Prostate gland (tissue), 2 donors: ENCODE data around the gene OLAH. TPM values are rescaled to one million over a fixed set of nuclear protein-coding genes. Genes with fewer than 3 reads are reported as not detected.
A peak's percentile ranks its signal among the peaks of the same experiment; 100 is the strongest.
"Not testable (repeated sequence)": the region's sequence is repeated elsewhere in the genome, so short reads cannot be mapped to it uniquely, and the experiment has no call there.

Experiments
- DNase-seq: peaks from one replicate; pipeline ENCODE4 v3.0.0-alpha.2; 2019; ENCODE audit warnings: low spot score
- H3K27ac ChIP-seq, 2 donors: fragments of 200-600 bp; sonication (generic); 2 replicates each; pipeline ENCODE4 v1.5.1; 2017 to 2019
- H3K27me3 ChIP-seq: fragments of 200-600 bp; sonication (generic); replicated peaks from 2 replicates; pipeline ENCODE4 v1.5.1; 2019; ENCODE audit not compliant: insufficient read depth
- H3K36me3 ChIP-seq, 2 donors: fragments of 200-600 bp; sonication (generic); 1 replicate in 1 of 2; 2 replicates in 1 of 2; pipeline versions ENCODE4 v1.5.1 to v1.8.1; 2017 to 2019
- H3K4me1 ChIP-seq: fragments of 200-600 bp; sonication (generic); replicated peaks from 2 replicates; pipeline ENCODE4 v1.5.1; 2019
- H3K4me3 ChIP-seq, 2 donors: fragments of 200-600 bp; sonication (generic); 2 replicates each; pipeline ENCODE4 v1.5.1; 2017 to 2019
- H3K9me3 ChIP-seq: fragments of 200-600 bp; sonication (generic); 2 replicates; pipeline ENCODE4 v1.5.1; 2017
- CTCF ChIP-seq, 4 experiments: fragments of 200-600 bp in 2 of 4; fragments of 450-650 bp in 2 of 4; sonication (generic) in 2 of 4; IDR thresholded peaks; 1 replicate in 3 of 4; 2 replicates in 1 of 4; pipeline ENCODE4 v1.5.1; 2016 to 2019; ENCODE audit warnings: antibody characterized with exemption in 4 of 4, mild to moderate bottlenecking in 2 of 4, moderate library complexity in 2 of 4
- POLR2A ChIP-seq: fragments of 450-650 bp; IDR thresholded peaks from one replicate; pipeline ENCODE4 v1.6.1; 2016; ENCODE audit warnings: antibody characterized with exemption, mild to moderate bottlenecking
- POLR2AphosphoS5 ChIP-seq: sonication (generic); formaldehyde crosslinking; IDR thresholded peaks from one replicate; pipeline ENCODE4 v1.6.1; 2017; ENCODE audit warnings: antibody characterized with exemption
- WGBS: methylation state at CpG from one replicate; pipeline ENCODE4 v1.1.5; 2018; 5-methylcytosine and 5-hydroxymethylcytosine counted together
- intact Hi-C: fragments of 100-400 bp; cut with DNase I; formaldehyde crosslinking; loops from one replicate; pipeline ENCODE4 v1.14.2; 2022
- total RNA-seq, 2 donors: library from RNA; depleted of rRNA; stranded (reverse); fragments of >200 nt; gene quantifications; one replicate each; pipeline ENCODE4 v1.1.0, GENCODE V29; 2016

Gene OLAH
- 1 to 10 TPM in 1 of 2 donors, not detected in 1; 5.3 TPM for total RNA-seq

- intact Hi-C loops = no loop called here
- Histone ChIP-seq H3K36me3 (no peaks in the 10 kb centered on the region), H3K4me3 (no peak within 1 kb of the TSS), H3K9me3 (no peaks in the 10 kb centered on the region), H3K27me3 (no peaks in the 10 kb centered on the region), H3K27ac (no peak within 1 kb of the TSS), H3K4me1 (no peaks in the 10 kb centered on the region)
- 100% methylated on average over 1 of the region's 1 CpG for WGBS
- TF ChIP-seq POLR2A = no peak
- no peak for TF ChIP-seq POLR2AphosphoS5
- no peak for TF ChIP-seq CTCF (IDR thresholded peaks at IDR 0.05)
- no peak for DNase-seq
Observed at GRCh38 chr10:15043674-15044073, at the start of gene OLAH. TSS of gene OLAH (plus strand) at chr10:15043943. CDS start at chr10:15047289, 3,346 bp downstream.

- intact Hi-C loops = no loop called here
- Histone ChIP-seq H3K27ac (no peak overlapping the region), H3K4me3 (no peak overlapping the region), H3K9me3 (no peaks in the 10 kb centered on the region), H3K36me3 (no peaks in the 10 kb centered on the region), H3K4me1 (no peaks in the 10 kb centered on the region), H3K27me3 (no peaks in the 10 kb centered on the region)
- 83% methylated on average over 50 of the region's 50 CpGs for WGBS
- TF ChIP-seq POLR2A (no peak), CTCF (IDR thresholded peaks at IDR 0.05) (no peak), POLR2AphosphoS5 (no peak)
- no peak for DNase-seq
Observed at GRCh38 chr10:14995964-14996565, 47.7 kb upstream of the OLAH start.

GRCh38 chr10:15013530-15013929 is 30.2 kb upstream of the OLAH start:
- 48% methylated on average over 5 of the region's 5 CpGs for WGBS
- intact Hi-C loops = not testable (repeated sequence)

GRCh38 chr10:15015451-15015850 is 28.3 kb upstream of the OLAH start:
- intact Hi-C loops = no loop called here

More at GRCh38 chr10:15013530-15013929, 30.2 kb upstream of the OLAH start:
- TF ChIP-seq POLR2AphosphoS5 = peak; percentile 81
- DNase-seq = peak; percentile 78
- not testable (repeated sequence) for H3K4me3 ChIP-seq, H3K4me1 ChIP-seq, H3K9me3 ChIP-seq, H3K36me3 ChIP-seq, H3K27me3 ChIP-seq
- peak overlapping the region in 1 of 2 donors; percentile 49 for H3K27ac ChIP-seq

GRCh38 chr10:15020966-15021365 is 22.8 kb upstream of the OLAH start:
- H3K4me1 ChIP-seq, H3K4me3 ChIP-seq, H3K9me3 ChIP-seq, H3K36me3 ChIP-seq, H3K27ac ChIP-seq, H3K27me3 ChIP-seq, intact Hi-C loops, DNase-seq: not testable (repeated sequence)
- 80% methylated on average over 5 of the region's 5 CpGs for WGBS

More at GRCh38 chr10:15015451-15015850, 28.3 kb upstream of the OLAH start:
- TF ChIP-seq CTCF (IDR thresholded peaks at IDR 0.05) = no peak
- TF ChIP-seq POLR2AphosphoS5 = no peak
- Histone ChIP-seq H3K27me3 (no peaks in the 10 kb centered on the region), H3K9me3 (no peaks in the 10 kb centered on the region), H3K36me3 (no peaks in the 10 kb centered on the region), H3K27ac (no peak overlapping the region), H3K4me3 (no peak overlapping the region), H3K4me1 (no peaks in the 10 kb centered on the region)
- 68% methylated on average over 7 of the region's 7 CpGs for WGBS
- no peak for DNase-seq

- intact Hi-C loops, H3K27ac ChIP-seq, H3K36me3 ChIP-seq, H3K4me3 ChIP-seq, H3K4me1 ChIP-seq, DNase-seq, H3K9me3 ChIP-seq, H3K27me3 ChIP-seq: not testable (repeated sequence)
- WGBS = 90% methylated on average over 6 of the region's 6 CpGs
Observed at GRCh38 chr10:15023079-15023478, 20.7 kb upstream of the OLAH start.

- H3K4me1 ChIP-seq, H3K9me3 ChIP-seq, H3K36me3 ChIP-seq, H3K27me3 ChIP-seq, intact Hi-C loops, H3K4me3 ChIP-seq, H3K27ac ChIP-seq: not testable (repeated sequence)
- DNase-seq = peak; percentile 54
- 58% methylated on average over 17 of the region's 17 CpGs for WGBS
Observed at GRCh38 chr10:15024017-15025004, 19.4 kb upstream of the OLAH start.

GRCh38 chr10:15025040-15025439 is 18.7 kb upstream of the OLAH start:
- H3K9me3 ChIP-seq, H3K27me3 ChIP-seq, H3K4me3 ChIP-seq, DNase-seq, intact Hi-C loops, H3K27ac ChIP-seq, H3K4me1 ChIP-seq, H3K36me3 ChIP-seq: not testable (repeated sequence)
- 59% methylated on average over 6 of the region's 6 CpGs for WGBS
